SK-N-SH (cell line): ENCODE measurements around the gene GRIK1. TPM values are rescaled to one million over a fixed set of nuclear protein-coding genes. Genes with fewer than 3 reads are reported as not detected.

Experiments used
- CTCF ChIA-PET: fragments of 300-600, 350-600 bp; formaldehyde crosslinking; extraction: SDS; loops from one replicate; lab custom pipeline; 2021; lab: Yijun Ruan, JAX
- POLR2A ChIA-PET: fragments of 350-600 bp; sonication (Branson Sonifier 250); formaldehyde crosslinking; extraction: SDS; loops from one replicate; lab custom pipeline; 2020; ENCODE audit warnings: antibody characterized with exemption, inconsistent platforms; lab: Yijun Ruan, JAX
- DNase-seq: peaks from one replicate; pipeline ENCODE4 v3.0.0; 2012
- H2AFZ ChIP-seq: fragments of 200-600 bp; sonication (generic); 2 replicates; pipeline ENCODE4 v1.8.1; 2016; ENCODE audit warnings: antibody characterized with exemption, mild to moderate bottlenecking, low read depth
- H3F3A ChIP-seq: fragments of 200-600 bp; sonication (generic); replicated peaks from 2 replicates; pipeline ENCODE3; 2016; ENCODE audit warnings: antibody characterized with exemption, mild to moderate bottlenecking; ENCODE audit not compliant: insufficient read depth
- H3K27ac ChIP-seq, 2 experiments: fragments of 200-500 bp in 1 of 2; fragments of 200-600 bp in 1 of 2; sonication (Bioruptor generic) in 1 of 2; sonication (generic), shearing (Covaris generic) in 1 of 2; 2 replicates each; pipeline versions ENCODE4 v1.5.1 to v1.6.1; 2014 to 2016; ENCODE audit warnings: low read depth in 2 of 2, inconsistent platforms in 1 of 2, low read length in 1 of 2, mild to moderate bottlenecking in 1 of 2, mixed read lengths in 1 of 2
- H3K27me3 ChIP-seq: fragments of 200-600 bp; sonication (generic), shearing (Covaris generic); 2 replicates; pipeline ENCODE4 v1.6.1; 2016; ENCODE audit warnings: mixed run types; ENCODE audit not compliant: insufficient read depth
- H3K36me3 ChIP-seq, 2 experiments: fragments of 200-500 bp in 1 of 2; fragments of 200-600 bp in 1 of 2; sonication (Bioruptor generic) in 1 of 2; sonication (generic) in 1 of 2; replicated peaks in 1 of 2; 2 replicates each; pipeline versions ENCODE3 to v1.5.1; 2014 to 2016; ENCODE audit warnings: low read length in 1 of 2, mild to moderate bottlenecking in 1 of 2; ENCODE audit not compliant: insufficient read depth in 2 of 2, control insufficient read depth in 1 of 2
- H3K4me1 ChIP-seq, 2 experiments: fragments of 200-500 bp in 1 of 2; fragments of 200-600 bp in 1 of 2; sonication (Bioruptor generic) in 1 of 2; sonication (generic), shearing (Covaris generic) in 1 of 2; 2 replicates each; pipeline versions ENCODE4 v1.5.1 to v1.6.1; 2014 to 2016; ENCODE audit warnings: low read depth in 1 of 2, low read length in 1 of 2, mixed run types in 1 of 2; ENCODE audit not compliant: insufficient read depth in 2 of 2, control insufficient read depth in 1 of 2
- H3K4me2 ChIP-seq: fragments of 200-600 bp; sonication (generic), shearing (Covaris generic); 2 replicates; pipeline ENCODE4 v1.6.1; 2017; ENCODE audit warnings: mixed run types
- H3K4me3 ChIP-seq, 2 experiments: fragments of 200-500 bp in 1 of 2; fragments of 200-600 bp in 1 of 2; sonication (Bioruptor generic) in 1 of 2; sonication (generic), shearing (Covaris generic) in 1 of 2; 2 replicates each; pipeline versions ENCODE4 v1.5.1 to v1.8.1; 2014 to 2016; ENCODE audit warnings: low read depth in 2 of 2, inconsistent platforms in 1 of 2, low read length in 1 of 2, mild to moderate bottlenecking in 1 of 2, mixed read lengths in 1 of 2, moderate library complexity in 1 of 2
- H3K79me2 ChIP-seq: fragments of 200-600 bp; sonication (generic); 2 replicates; pipeline ENCODE4 v1.8.1; 2017; ENCODE audit warnings: mild to moderate bottlenecking; ENCODE audit not compliant: insufficient read depth
- H3K9ac ChIP-seq: fragments of 200-600 bp; sonication (generic); 2 replicates; pipeline ENCODE4 v1.6.1; 2017; ENCODE audit warnings: mixed run types
- H3K9me2 ChIP-seq: fragments of 200-600 bp; sonication (generic); 2 replicates; pipeline ENCODE4 v1.6.1; 2017; ENCODE audit warnings: mixed run types
- H3K9me3 ChIP-seq: fragments of 200-600 bp; sonication (generic); 2 replicates; pipeline ENCODE4 v1.6.1; 2017; ENCODE audit warnings: mixed run types, mild to moderate bottlenecking, moderate library complexity
- H4K20me1 ChIP-seq: fragments of 200-600 bp; sonication (generic); 2 replicates; pipeline ENCODE4 v1.6.1; 2017; ENCODE audit warnings: mild to moderate bottlenecking, mixed run types; ENCODE audit not compliant: insufficient read depth
- CHD2 ChIP-seq: fragments of 150-350 bp; IDR thresholded peaks from 2 replicates; pipeline ENCODE4 v1.6.1; 2018; ENCODE audit warnings: low read length; ENCODE audit not compliant: partially characterized antibody
- ELF1 ChIP-seq: IDR thresholded peaks from 2 replicates; pipeline ENCODE4 v1.4.0; 2012
- EP300 ChIP-seq, 2 experiments: IDR thresholded peaks; 2 replicates each; pipeline versions ENCODE4 v1.4.0 to v1.6.1; 2012; ENCODE audit warnings: borderline replicate concordance in 1 of 2, low read depth in 1 of 2, low read length in 1 of 2
- EZH2phosphoT487 ChIP-seq: fragments of 200-600 bp; sonication (generic); IDR thresholded peaks from 2 replicates; pipeline ENCODE4 v1.6.1; 2017; ENCODE audit warnings: low read depth, mixed run types, mild to moderate bottlenecking, antibody characterized with exemption, moderate library complexity, borderline replicate concordance
- FOXM1 ChIP-seq: IDR thresholded peaks from 2 replicates; pipeline ENCODE4 v1.4.0; 2012; ENCODE audit warnings: low read depth, mild to moderate bottlenecking
- GABPA ChIP-seq: IDR thresholded peaks from 2 replicates; pipeline ENCODE4 v1.4.0; 2012; ENCODE audit warnings: low read depth, mild to moderate bottlenecking
- GATA2 ChIP-seq: sonication (generic); formaldehyde crosslinking; IDR thresholded peaks from 2 replicates; pipeline ENCODE4 v1.5.0; 2020; ENCODE audit warnings: mild to moderate bottlenecking, missing genetic modification reagents
- RAD21 ChIP-seq: IDR thresholded peaks from 2 replicates; pipeline ENCODE4 v1.6.1; 2012; ENCODE audit warnings: mild to moderate bottlenecking, low read length
- RCOR1 ChIP-seq: fragments of 150-350 bp; IDR thresholded peaks from 2 replicates; pipeline ENCODE4 v1.6.1; 2017; ENCODE audit warnings: antibody characterized with exemption, low read length
- TAF1 ChIP-seq: IDR thresholded peaks from 2 replicates; pipeline ENCODE4 v1.6.1; 2012; ENCODE audit warnings: low read depth, mild to moderate bottlenecking, low read length, moderate library complexity, borderline replicate concordance
- TCF12 ChIP-seq: IDR thresholded peaks from 2 replicates; pipeline ENCODE4 v1.4.0; 2012
- TEAD4 ChIP-seq: IDR thresholded peaks from 2 replicates; pipeline ENCODE4 v1.4.0; 2012; ENCODE audit warnings: mild to moderate bottlenecking, borderline replicate concordance; ENCODE audit not compliant: insufficient read depth
- YY1 ChIP-seq: IDR thresholded peaks from 2 replicates; pipeline ENCODE4 v1.4.0; 2012; ENCODE audit warnings: low read depth, mild to moderate bottlenecking
- WGBS: methylation state at CpG from one replicate; pipeline ENCODE4 v1.1.6; 2017; ENCODE audit warnings: low lambda C conversion rate; 5-methylcytosine and 5-hydroxymethylcytosine counted together
- polyA plus RNA-seq, 3 experiments: library from polyadenylated mRNA; depleted of rRNA; stranded (reverse); fragments of >200 nt; gene quantifications; 2 replicates each; pipeline ENCODE4 v1.2.3, GENCODE V29; 2012
- TF ChIP-seq, protein P1 (sequence below): IDR thresholded peaks from 2 replicates; pipeline ENCODE4 v1.4.0; 2012; ENCODE audit warnings: low read depth, borderline replicate concordance
- TF ChIP-seq, protein P2 (sequence below): fragments of 150-350 bp; IDR thresholded peaks from 2 replicates; pipeline ENCODE4 v1.6.1; 2016; ENCODE audit warnings: mild to moderate bottlenecking, low read depth, low read length
- TF ChIP-seq, protein P3 (sequence below): fragments of 150-350 bp; IDR thresholded peaks from 2 replicates; pipeline ENCODE4 v1.6.1; 2017; ENCODE audit warnings: antibody characterized with exemption, low read length, low read depth, borderline replicate concordance
- TF ChIP-seq, protein P4 (sequence below): IDR thresholded peaks from 2 replicates; pipeline ENCODE4 v1.6.1; 2012; ENCODE audit warnings: mild to moderate bottlenecking, low read depth, low read length, moderate library complexity
- TF ChIP-seq, protein P5 (sequence below): IDR thresholded peaks from 2 replicates; pipeline ENCODE4; 2012

GRIK1 gene
- polyA plus RNA-seq, 1 of the 3 experiments (the other 2 are of a cell fraction), result not detected

DNA sequence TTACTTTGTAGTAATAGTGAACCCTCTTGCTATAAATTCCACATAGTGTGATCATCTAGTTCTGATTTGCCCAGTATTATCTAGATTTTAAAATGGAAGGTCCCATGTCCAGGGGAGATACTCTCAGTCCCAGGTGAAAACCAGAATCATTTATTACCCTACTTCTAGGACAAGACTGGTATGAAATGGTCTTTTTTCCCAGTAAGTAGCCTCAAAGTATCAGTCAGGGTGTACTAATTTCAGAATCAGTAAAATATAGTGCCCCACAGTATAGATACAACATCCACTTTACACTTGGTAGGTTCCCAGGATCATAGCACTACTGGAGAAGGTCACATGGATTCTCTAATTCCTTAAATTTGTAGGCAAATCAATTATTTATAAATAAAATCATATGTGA lies 318.3 kb downstream of the GRIK1 start (continued):
- TF ChIP-seq RCOR1, result no peak
- no peak for TF ChIP-seq TAF1
- TF ChIP-seq CHD2, result no peak
- no peak for TF ChIP-seq FOXM1
- TF ChIP-seq, protein P1, sequence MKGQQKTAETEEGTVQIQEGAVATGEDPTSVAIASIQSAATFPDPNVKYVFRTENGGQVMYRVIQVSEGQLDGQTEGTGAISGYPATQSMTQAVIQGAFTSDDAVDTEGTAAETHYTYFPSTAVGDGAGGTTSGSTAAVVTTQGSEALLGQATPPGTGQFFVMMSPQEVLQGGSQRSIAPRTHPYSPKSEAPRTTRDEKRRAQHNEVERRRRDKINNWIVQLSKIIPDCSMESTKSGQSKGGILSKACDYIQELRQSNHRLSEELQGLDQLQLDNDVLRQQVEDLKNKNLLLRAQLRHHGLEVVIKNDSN, result no peak
- no peak for TF ChIP-seq TEAD4

DNA sequence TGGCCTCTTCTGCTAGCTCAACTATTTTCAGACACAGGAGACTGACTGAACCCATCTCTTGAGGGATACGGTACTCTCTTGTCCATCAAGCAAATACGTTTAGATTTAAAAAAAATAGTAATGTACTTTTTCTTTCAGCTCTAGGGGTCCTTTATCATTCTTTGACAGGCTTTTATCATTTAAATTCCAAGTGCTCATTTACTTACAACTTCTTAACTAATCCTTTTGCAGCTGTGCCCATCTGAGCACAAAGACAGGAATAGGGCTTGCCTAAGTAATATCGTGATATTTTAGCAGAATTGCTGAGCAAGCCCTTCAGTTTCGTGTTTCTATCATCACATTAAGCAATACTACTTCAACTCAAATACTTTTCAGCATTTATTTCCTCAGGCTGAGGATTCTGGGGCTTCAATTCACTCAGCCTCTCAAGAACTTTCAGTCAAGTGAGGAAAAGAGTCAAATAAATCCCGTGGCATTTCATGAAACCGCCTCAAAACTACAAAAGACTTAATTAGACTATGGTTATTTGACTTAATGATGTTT lies 323.5 kb downstream of the GRIK1 start:
- CTCF ChIA-PET, result no interaction called here

More for the DNA sequence above, 323.5 kb downstream of the GRIK1 start:
- TF ChIP-seq, protein P2, sequence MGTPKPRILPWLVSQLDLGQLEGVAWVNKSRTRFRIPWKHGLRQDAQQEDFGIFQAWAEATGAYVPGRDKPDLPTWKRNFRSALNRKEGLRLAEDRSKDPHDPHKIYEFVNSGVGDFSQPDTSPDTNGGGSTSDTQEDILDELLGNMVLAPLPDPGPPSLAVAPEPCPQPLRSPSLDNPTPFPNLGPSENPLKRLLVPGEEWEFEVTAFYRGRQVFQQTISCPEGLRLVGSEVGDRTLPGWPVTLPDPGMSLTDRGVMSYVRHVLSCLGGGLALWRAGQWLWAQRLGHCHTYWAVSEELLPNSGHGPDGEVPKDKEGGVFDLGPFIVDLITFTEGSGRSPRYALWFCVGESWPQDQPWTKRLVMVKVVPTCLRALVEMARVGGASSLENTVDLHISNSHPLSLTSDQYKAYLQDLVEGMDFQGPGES, result no peak
- TF ChIP-seq, protein P3, sequence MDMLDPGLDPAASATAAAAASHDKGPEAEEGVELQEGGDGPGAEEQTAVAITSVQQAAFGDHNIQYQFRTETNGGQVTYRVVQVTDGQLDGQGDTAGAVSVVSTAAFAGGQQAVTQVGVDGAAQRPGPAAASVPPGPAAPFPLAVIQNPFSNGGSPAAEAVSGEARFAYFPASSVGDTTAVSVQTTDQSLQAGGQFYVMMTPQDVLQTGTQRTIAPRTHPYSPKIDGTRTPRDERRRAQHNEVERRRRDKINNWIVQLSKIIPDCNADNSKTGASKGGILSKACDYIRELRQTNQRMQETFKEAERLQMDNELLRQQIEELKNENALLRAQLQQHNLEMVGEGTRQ, result no peak
- TF ChIP-seq EZH2phosphoT487, result no peak
- TF ChIP-seq, protein P4, sequence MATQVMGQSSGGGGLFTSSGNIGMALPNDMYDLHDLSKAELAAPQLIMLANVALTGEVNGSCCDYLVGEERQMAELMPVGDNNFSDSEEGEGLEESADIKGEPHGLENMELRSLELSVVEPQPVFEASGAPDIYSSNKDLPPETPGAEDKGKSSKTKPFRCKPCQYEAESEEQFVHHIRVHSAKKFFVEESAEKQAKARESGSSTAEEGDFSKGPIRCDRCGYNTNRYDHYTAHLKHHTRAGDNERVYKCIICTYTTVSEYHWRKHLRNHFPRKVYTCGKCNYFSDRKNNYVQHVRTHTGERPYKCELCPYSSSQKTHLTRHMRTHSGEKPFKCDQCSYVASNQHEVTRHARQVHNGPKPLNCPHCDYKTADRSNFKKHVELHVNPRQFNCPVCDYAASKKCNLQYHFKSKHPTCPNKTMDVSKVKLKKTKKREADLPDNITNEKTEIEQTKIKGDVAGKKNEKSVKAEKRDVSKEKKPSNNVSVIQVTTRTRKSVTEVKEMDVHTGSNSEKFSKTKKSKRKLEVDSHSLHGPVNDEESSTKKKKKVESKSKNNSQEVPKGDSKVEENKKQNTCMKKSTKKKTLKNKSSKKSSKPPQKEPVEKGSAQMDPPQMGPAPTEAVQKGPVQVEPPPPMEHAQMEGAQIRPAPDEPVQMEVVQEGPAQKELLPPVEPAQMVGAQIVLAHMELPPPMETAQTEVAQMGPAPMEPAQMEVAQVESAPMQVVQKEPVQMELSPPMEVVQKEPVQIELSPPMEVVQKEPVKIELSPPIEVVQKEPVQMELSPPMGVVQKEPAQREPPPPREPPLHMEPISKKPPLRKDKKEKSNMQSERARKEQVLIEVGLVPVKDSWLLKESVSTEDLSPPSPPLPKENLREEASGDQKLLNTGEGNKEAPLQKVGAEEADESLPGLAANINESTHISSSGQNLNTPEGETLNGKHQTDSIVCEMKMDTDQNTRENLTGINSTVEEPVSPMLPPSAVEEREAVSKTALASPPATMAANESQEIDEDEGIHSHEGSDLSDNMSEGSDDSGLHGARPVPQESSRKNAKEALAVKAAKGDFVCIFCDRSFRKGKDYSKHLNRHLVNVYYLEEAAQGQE, result no peak
- TF ChIP-seq RAD21, result no peak
- TF ChIP-seq EP300 (IDR thresholded peaks at IDR 0.05; ENCODE audit: borderline replicate concordance in 1 of 2, low read depth in 1 of 2, low read length in 1 of 2), result no peak
- no peak for TF ChIP-seq YY1
- no peak for TF ChIP-seq GABPA
- no peak for TF ChIP-seq ELF1
- no peak for TF ChIP-seq TCF12
- TF ChIP-seq, protein P5, sequence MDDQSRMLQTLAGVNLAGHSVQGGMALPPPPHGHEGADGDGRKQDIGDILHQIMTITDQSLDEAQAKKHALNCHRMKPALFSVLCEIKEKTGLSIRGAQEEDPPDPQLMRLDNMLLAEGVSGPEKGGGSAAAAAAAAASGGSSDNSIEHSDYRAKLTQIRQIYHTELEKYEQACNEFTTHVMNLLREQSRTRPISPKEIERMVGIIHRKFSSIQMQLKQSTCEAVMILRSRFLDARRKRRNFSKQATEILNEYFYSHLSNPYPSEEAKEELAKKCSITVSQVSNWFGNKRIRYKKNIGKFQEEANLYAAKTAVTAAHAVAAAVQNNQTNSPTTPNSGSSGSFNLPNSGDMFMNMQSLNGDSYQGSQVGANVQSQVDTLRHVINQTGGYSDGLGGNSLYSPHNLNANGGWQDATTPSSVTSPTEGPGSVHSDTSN, result no peak
- TF ChIP-seq GATA2 (CRISPR knock-in tag), result no peak
- WGBS, result 38% methylated on average over 6 of the region's 6 CpGs
- no peaks in the 10 kb centered on the region for H3K36me3 ChIP-seq
- no peaks in the 10 kb centered on the region for H3K9me2 ChIP-seq
- H4K20me1 ChIP-seq, result no peaks in the 10 kb centered on the region
- no peaks in the 10 kb centered on the region for H3F3A ChIP-seq
- H3K9me3 ChIP-seq, result no peaks in the 10 kb centered on the region
- H3K9ac ChIP-seq, result no peak overlapping the region
- no peak overlapping the region for H3K4me2 ChIP-seq
- POLR2A ChIA-PET, result no interaction called here
- no peak for DNase-seq
- H3K4me3 ChIP-seq, result no peak overlapping the region
- H3K27ac ChIP-seq, result no peak overlapping the region
- H2AFZ ChIP-seq, result no peak overlapping the region
- H3K27me3 ChIP-seq, result no peaks in the 10 kb centered on the region
- no peaks in the 10 kb centered on the region for H3K79me2 ChIP-seq
- H3K4me1 ChIP-seq, result no peaks in the 10 kb centered on the region; a peak in 1 of 4 replicates
